B cell (primary cell): ENCODE data around the gene SH3D19. TPM values are rescaled to one million over a fixed set of nuclear protein-coding genes. Genes with fewer than 3 reads are reported as not detected.

Experiments used
- ATAC-seq: fragments of 200-7000 bp; cut with Tn5 transposase; one replicate; pipeline ENCODE4 v1.10.0; 2021; ENCODE audit warnings: low read depth, mild to moderate bottlenecking, moderate number of reproducible peaks, moderate library complexity
- CTCF ChIA-PET: fragments of 350-600 bp; sonication (Branson Sonifier 250); formaldehyde crosslinking; loops from one replicate; lab custom pipeline; 2021; ENCODE audit warnings: antibody characterized with exemption, inconsistent platforms; lab: Charles Lee
- POLR2A ChIA-PET: fragments of 350-600 bp; sonication (Branson Sonifier 250); formaldehyde crosslinking; loops from one replicate; lab custom pipeline; 2021; ENCODE audit warnings: antibody characterized with exemption; lab: Charles Lee
- DNase-seq: peaks from one replicate; pipeline ENCODE4 v3.0.0; 2013
- H2AFZ ChIP-seq: 2 replicates; pipeline ENCODE4 v1.6.1; 2012; ENCODE audit warnings: mild to moderate bottlenecking, low read depth, low read length; ENCODE audit not compliant: insufficient read depth, poor library complexity, severe bottlenecking
- H3K27ac ChIP-seq, 2 donors: 1 replicate in 1 of 2; 2 replicates in 1 of 2; pipeline ENCODE4 v1.5.1; 2012 to 2013; ENCODE audit warnings: low read length in 2 of 2, mild to moderate bottlenecking in 2 of 2, moderate library complexity in 1 of 2
- H3K27me3 ChIP-seq, 4 experiments: fragments of 200-600 bp in 1 of 4; sonication (generic) in 1 of 4; replicated peaks in 1 of 4; 1 replicate in 2 of 4; 2 replicates in 2 of 4; pipeline versions ENCODE4 v1.6.1 to v1.7.0; 2013 to 2016; ENCODE audit warnings: low read length in 3 of 4, mild to moderate bottlenecking in 2 of 4, mixed read lengths in 1 of 4, moderate library complexity in 1 of 4; ENCODE audit not compliant: insufficient read depth in 4 of 4, control insufficient read depth in 3 of 4; ENCODE audit errors: control extremely low read depth in 1 of 4
- H3K36me3 ChIP-seq, 2 experiments: replicated peaks in 1 of 2; 1 replicate in 1 of 2; 2 replicates in 1 of 2; pipeline versions ENCODE4 v1.6.1 to v1.7.1; 2013; ENCODE audit warnings: low read length in 1 of 2; ENCODE audit not compliant: insufficient read depth in 2 of 2, control insufficient read depth in 1 of 2; ENCODE audit errors: control extremely low read depth in 1 of 2, extremely low read depth in 1 of 2
- H3K4me1 ChIP-seq, 2 donors: fragments of 200-600 bp in 1 of 2; sonication (generic) in 1 of 2; 1 replicate in 1 of 2; 2 replicates in 1 of 2; pipeline versions ENCODE4 v1.5.1 to v1.6.1; 2013 to 2017; ENCODE audit warnings: low read length in 2 of 2; ENCODE audit not compliant: control insufficient read depth in 2 of 2, insufficient read depth in 2 of 2
- H3K4me2 ChIP-seq: replicated peaks from 2 replicates; pipeline ENCODE3; 2012; ENCODE audit warnings: mild to moderate bottlenecking, low read depth, low read length; ENCODE audit not compliant: poor library complexity, severe bottlenecking
- H3K4me3 ChIP-seq, 5 experiments: fragments of 200-600 bp in 1 of 5; sonication (generic) in 1 of 5; 1 replicate in 3 of 5; 2 replicates in 2 of 5; pipeline versions ENCODE4 v1.5.1 to v1.7.0; 2011 to 2016; ENCODE audit warnings: low read length in 4 of 5, mild to moderate bottlenecking in 4 of 5, low read depth in 2 of 5, control low read depth in 1 of 5, moderate library complexity in 1 of 5; ENCODE audit not compliant: insufficient read depth in 1 of 5; ENCODE audit errors: control extremely low read depth in 1 of 5, extremely low read depth in 1 of 5
- H3K79me2 ChIP-seq: fragments of 200-600 bp; sonication (generic); one replicate; pipeline ENCODE4 v1.6.0; 2016; ENCODE audit warnings: low read length; ENCODE audit not compliant: control insufficient read depth, insufficient read depth
- H3K9ac ChIP-seq: fragments of 200-600 bp; sonication (generic); 2 replicates; pipeline ENCODE4 v1.6.1; 2017; ENCODE audit warnings: mild to moderate bottlenecking, low read length, moderate library complexity
- H3K9me3 ChIP-seq, 3 donors: one replicate each; pipeline versions ENCODE4 v1.6.1 to v1.7.1; 2013; ENCODE audit warnings: low read length in 2 of 3; ENCODE audit not compliant: control insufficient read depth in 2 of 3, insufficient read depth in 1 of 3; ENCODE audit errors: control extremely low read depth in 1 of 3
- H4K20me1 ChIP-seq: 2 replicates; pipeline ENCODE4 v1.6.0; 2012; ENCODE audit warnings: mild to moderate bottlenecking, low read length; ENCODE audit not compliant: insufficient read depth, control insufficient read depth, poor library complexity, severe bottlenecking
- H3K27ac Mint-ChIP-seq: one replicate; pipeline ENCODE4 v1.8.0; 2021; ENCODE audit warnings: mixed read lengths
- H3K27me3 Mint-ChIP-seq: one replicate; pipeline ENCODE4 v1.8.0; 2021; ENCODE audit warnings: mixed read lengths
- H3K4me1 Mint-ChIP-seq: one replicate; pipeline ENCODE4 v1.8.0; 2021; ENCODE audit warnings: mixed read lengths
- H3K4me3 Mint-ChIP-seq: one replicate; pipeline ENCODE4 v1.8.0; 2021; ENCODE audit warnings: mixed read lengths
- H3K9me3 Mint-ChIP-seq: one replicate; pipeline ENCODE4 v1.8.0; 2022; ENCODE audit warnings: mixed read lengths; ENCODE audit not compliant: insufficient read depth
- EZH2 ChIP-seq: IDR thresholded peaks from 2 replicates; pipeline ENCODE4 v1.6.1; 2012; ENCODE audit warnings: borderline replicate concordance, low read depth, mild to moderate bottlenecking, moderate library complexity, low read length; ENCODE audit not compliant: insufficient read depth, poor library complexity, severe bottlenecking
- WGBS: methylation state at CpG from one replicate; pipeline ENCODE4 v1.1.5; 2013; ENCODE audit warnings: missing lambda C conversion rate; ENCODE audit not compliant: insufficient coverage; 5-methylcytosine and 5-hydroxymethylcytosine counted together
- intact Hi-C: fragments of 100-400 bp; cut with micrococcal nuclease; formaldehyde crosslinking; loops from one replicate; pipeline ENCODE4 v1.10.0; 2022
- polyA plus RNA-seq: library from polyadenylated mRNA; depleted of rRNA; stranded (reverse); fragments of >200 nt; gene quantifications from 2 replicates; pipeline ENCODE4 v1.2.3, GENCODE V29; 2012
- total RNA-seq, 2 donors: library from RNA; stranded (reverse); fragments of 120-200 nt in 1 of 2; gene quantifications; 1 replicate in 1 of 2; 2 replicates in 1 of 2; pipeline versions ENCODE4 v1.2.3 to v1.2.4, GENCODE V29; 2013 to 2022
- TF ChIP-seq, protein P1 (sequence below): fragments of 200-600 bp; IDR thresholded peaks from one replicate; pipeline ENCODE4 v1.8.0; 2022; ENCODE audit warnings: antibody characterized with exemption, mild to moderate bottlenecking

SH3D19 gene
- total and polyA plus RNA-seq, 2 donors (not counting 1 experiment from before 2014, with no cell fraction given), result 0.01 TPM; not detected in 1

DNA sequence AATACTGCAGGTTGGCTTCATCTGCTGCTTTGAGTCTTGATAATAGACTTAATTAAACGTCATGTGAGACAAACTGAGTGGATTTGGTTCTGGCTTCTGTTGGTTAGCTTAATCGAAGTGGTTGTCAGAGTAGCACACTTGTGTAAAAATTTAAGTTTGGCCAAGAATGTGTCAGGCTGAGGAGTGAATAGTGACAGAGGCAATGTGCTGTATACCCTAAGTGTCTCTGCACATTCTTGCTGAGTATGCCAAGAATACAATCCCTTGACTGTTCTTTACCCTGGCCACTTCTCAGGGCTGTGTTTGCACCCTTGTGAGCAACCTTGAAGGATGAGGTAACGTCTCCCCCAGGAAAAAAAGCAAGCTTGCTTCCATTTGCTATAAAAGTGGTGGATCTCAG lies 211.1 kb downstream of the SH3D19 start:
- no peak overlapping the region for H2AFZ ChIP-seq
- WGBS, result 94% methylated on average over 2 of the region's 3 CpGs
- Mint-ChIP-seq H3K27ac (no peak overlapping the region), H3K4me1 (peaks cover 5% of the 10 kb centered on the region), H3K4me3 (no peak overlapping the region), H3K9me3 (no peaks in the 10 kb centered on the region), H3K27me3 (no peaks in the 10 kb centered on the region)
- ChIA-PET POLR2A (no interaction called here), CTCF (no interaction called here)
- intact Hi-C loops, result no loop called here
- no peaks in the 10 kb centered on the region for H3K27me3 ChIP-seq
- H4K20me1 ChIP-seq, result no peaks in the 10 kb centered on the region
- H3K9ac ChIP-seq, result no peak overlapping the region
- ATAC-seq (no peak), DNase-seq (no peak)
- no peak overlapping the region for H3K27ac ChIP-seq
- no peak overlapping the region for H3K4me2 ChIP-seq
- no peaks in the 10 kb centered on the region for H3K9me3 ChIP-seq
- TF ChIP-seq, protein P1, sequence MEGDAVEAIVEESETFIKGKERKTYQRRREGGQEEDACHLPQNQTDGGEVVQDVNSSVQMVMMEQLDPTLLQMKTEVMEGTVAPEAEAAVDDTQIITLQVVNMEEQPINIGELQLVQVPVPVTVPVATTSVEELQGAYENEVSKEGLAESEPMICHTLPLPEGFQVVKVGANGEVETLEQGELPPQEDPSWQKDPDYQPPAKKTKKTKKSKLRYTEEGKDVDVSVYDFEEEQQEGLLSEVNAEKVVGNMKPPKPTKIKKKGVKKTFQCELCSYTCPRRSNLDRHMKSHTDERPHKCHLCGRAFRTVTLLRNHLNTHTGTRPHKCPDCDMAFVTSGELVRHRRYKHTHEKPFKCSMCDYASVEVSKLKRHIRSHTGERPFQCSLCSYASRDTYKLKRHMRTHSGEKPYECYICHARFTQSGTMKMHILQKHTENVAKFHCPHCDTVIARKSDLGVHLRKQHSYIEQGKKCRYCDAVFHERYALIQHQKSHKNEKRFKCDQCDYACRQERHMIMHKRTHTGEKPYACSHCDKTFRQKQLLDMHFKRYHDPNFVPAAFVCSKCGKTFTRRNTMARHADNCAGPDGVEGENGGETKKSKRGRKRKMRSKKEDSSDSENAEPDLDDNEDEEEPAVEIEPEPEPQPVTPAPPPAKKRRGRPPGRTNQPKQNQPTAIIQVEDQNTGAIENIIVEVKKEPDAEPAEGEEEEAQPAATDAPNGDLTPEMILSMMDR, result no peak
- TF ChIP-seq EZH2, result no peak
- no peaks in the 10 kb centered on the region for H3K4me1 ChIP-seq
- no peak overlapping the region for H3K4me3 ChIP-seq
- H3K36me3 ChIP-seq, result peaks cover 3% of the 10 kb centered on the region in 2 experiments
- H3K79me2 ChIP-seq, result no peaks in the 10 kb centered on the region

DNA sequence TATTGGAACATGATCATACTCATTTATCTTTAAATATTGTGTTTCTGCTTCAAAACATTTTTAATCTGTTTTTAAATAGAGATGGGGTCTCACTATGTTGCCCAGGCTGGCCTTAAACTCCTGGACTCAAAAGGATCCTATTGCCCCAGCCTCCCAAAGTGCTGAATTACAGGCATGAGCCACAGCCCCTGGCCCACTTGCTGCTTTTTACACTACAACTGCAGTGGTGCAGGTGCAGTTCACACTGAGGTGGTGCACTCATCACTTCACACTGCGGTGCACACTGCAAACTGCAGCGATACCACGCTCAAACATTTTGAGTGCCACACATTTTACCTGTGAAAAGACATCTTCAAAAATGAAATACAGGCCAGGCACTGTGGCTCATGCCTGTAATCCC lies 215.2 kb downstream of the SH3D19 start:
- peaks cover 4% of the 10 kb centered on the region for H4K20me1 ChIP-seq
- no peak overlapping the region for H2AFZ ChIP-seq
- H3K9me3 ChIP-seq, result no peaks in the 10 kb centered on the region
- CTCF ChIA-PET, result no interaction called here
- Mint-ChIP-seq H3K4me1 (no peaks in the 10 kb centered on the region), H3K27ac (no peak overlapping the region), H3K27me3 (no peaks in the 10 kb centered on the region), H3K9me3 (no peaks in the 10 kb centered on the region), H3K4me3 (no peak overlapping the region)
- peaks cover 5 to 25% of the 10 kb centered on the region in 2 experiments for H3K36me3 ChIP-seq
- no peak overlapping the region for H3K4me3 ChIP-seq
- TF ChIP-seq, protein P1, result no peak
- TF ChIP-seq EZH2, result no peak
- H3K4me1 ChIP-seq, result no peaks in the 10 kb centered on the region
- intact Hi-C loops, result no loop called here
- 96% methylated on average over 3 of the region's 3 CpGs for WGBS
- no peaks in the 10 kb centered on the region for H3K27me3 ChIP-seq
- ATAC-seq (no peak), DNase-seq (no peak)
- H3K27ac ChIP-seq, result no peak overlapping the region
- POLR2A ChIA-PET, result no interaction called here
- H3K79me2 ChIP-seq, result no peaks in the 10 kb centered on the region
- no peak overlapping the region for H3K9ac ChIP-seq
- H3K4me2 ChIP-seq, result no peak overlapping the region
